Measurements from ENCODE around the gene MCM10.

The MCM10 gene

DNA sequence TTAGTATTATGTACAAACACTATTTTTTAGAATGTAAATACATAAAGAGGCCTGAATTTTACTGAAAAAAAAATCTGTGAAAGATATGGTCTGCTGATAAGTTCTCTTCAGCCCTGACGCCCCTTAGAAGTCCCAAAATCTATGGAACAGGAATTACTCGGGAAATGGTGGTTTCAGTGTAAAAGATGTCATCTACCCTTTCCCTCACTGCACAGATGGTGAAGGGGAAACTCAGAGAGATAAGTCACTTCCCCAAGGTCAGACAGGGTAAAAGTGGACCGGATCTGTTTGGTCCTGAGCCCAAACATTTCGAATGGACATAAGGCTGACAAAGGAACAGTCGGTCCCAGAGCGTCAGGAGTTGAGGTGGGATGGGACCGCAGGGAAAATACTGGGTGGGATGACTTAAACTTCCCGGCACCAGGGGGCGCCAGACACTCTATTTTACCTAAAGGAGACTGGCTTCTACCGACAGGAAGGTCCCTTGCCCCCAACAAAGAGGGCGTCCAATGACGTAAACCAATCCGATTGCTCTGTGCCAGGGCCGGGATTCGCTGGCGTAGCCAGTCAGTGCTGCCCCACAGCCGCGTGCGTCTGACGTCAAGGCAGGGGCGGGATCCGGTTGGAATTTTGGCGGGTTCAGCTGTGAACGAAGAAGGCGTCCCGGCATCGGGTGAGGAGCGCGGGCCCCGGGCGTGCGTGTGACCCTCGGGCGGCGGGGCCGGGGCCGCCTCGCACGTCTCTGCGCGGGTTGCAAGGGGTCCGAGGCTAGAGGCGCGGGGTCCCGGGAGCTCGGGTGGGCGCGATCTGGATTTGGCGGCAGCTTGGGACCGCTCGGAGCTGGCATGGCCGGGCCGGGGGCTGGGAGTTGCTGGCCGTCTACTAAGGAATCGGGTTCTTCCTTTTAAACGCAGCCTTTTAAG lies at the start of gene MCM10:
Gene MCM10 (plus strand): TSS at position 625 of the 923 bp plus-strand sequence. CDS start 2,645 bp downstream, outside the sequence.
- Histone ChIP-seq H3K4me1 (ENCODE audit: insufficient read depth, low read length) (peaks cover 8% of the 10 kb centered on the region), H3K9ac (ENCODE audit: low read length) (peak within 1 kb of the TSS; percentile 34), H3K4me3 (ENCODE audit: low read depth in 1 of 2, low read length in 2 of 2) (peak within 1 kb of the TSS in 1 of 2 donors; percentile 63), H3K27ac (ENCODE audit: low read depth, low read length) (no peak within 1 kb of the TSS), H3K9me3 (ENCODE audit: low read length) (no peaks in the 10 kb centered on the region), H3K27me3 (ENCODE audit: control insufficient read depth in 1 of 2, insufficient read depth in 2 of 2, low read length in 2 of 2) (no peaks in the 10 kb centered on the region), H3K36me3 (ENCODE audit: insufficient read depth, low read length) (no peaks in the 10 kb centered on the region)

DNA sequence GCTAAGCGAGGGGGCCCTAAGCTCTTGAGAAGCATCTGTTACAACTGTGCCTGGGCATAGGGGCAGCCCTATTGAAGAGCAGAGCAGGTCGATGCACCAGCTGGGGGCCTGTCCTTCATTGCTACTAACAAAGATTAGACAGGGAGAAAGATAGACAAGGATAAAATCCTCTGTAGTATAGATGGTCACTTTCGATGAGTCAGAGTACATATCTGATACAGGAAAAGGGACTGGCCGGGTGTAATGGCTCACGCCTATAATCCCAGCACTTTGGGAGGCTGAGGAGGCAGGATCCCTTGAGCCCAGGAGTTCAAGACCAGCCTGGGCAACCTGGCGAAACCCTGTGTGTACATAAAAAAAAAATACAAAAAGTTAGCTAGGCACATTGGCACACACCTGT lies 47.8 kb upstream of the MCM10 start:
- Histone ChIP-seq H3K27ac (ENCODE audit: low read depth, low read length) (no peak overlapping the region), H3K9me3 (ENCODE audit: low read length) (no peaks in the 10 kb centered on the region), H3K36me3 (ENCODE audit: insufficient read depth, low read length) (peaks cover 55% of the 10 kb centered on the region), H3K4me3 (ENCODE audit: low read depth in 1 of 2, low read length in 2 of 2) (no peak overlapping the region), H3K4me1 (ENCODE audit: insufficient read depth, low read length) (peaks cover 5% of the 10 kb centered on the region), H3K9ac (ENCODE audit: low read length) (no peak overlapping the region), H3K27me3 (ENCODE audit: control insufficient read depth in 1 of 2, insufficient read depth in 2 of 2, low read length in 2 of 2) (no peaks in the 10 kb centered on the region)

- H3K4me1 ChIP-seq (ENCODE audit: insufficient read depth, low read length) = peaks cover 5% of the 10 kb centered on the region
- no peak overlapping the region for H3K27ac ChIP-seq (ENCODE audit: low read depth, low read length)
- H3K27me3 ChIP-seq (ENCODE audit: control insufficient read depth in 1 of 2, insufficient read depth in 2 of 2, low read length in 2 of 2) = no peaks in the 10 kb centered on the region
- H3K9ac ChIP-seq (ENCODE audit: low read length) = no peak overlapping the region
- no peak overlapping the region for H3K4me3 ChIP-seq (ENCODE audit: low read depth in 1 of 2, low read length in 2 of 2)
- peaks cover 51% of the 10 kb centered on the region for H3K36me3 ChIP-seq (ENCODE audit: insufficient read depth, low read length)
- H3K9me3 ChIP-seq (ENCODE audit: low read length) = no peaks in the 10 kb centered on the region
Observed at GRCh38 chr10:13115832-13116803, 45.2 kb upstream of the MCM10 start.

DNA sequence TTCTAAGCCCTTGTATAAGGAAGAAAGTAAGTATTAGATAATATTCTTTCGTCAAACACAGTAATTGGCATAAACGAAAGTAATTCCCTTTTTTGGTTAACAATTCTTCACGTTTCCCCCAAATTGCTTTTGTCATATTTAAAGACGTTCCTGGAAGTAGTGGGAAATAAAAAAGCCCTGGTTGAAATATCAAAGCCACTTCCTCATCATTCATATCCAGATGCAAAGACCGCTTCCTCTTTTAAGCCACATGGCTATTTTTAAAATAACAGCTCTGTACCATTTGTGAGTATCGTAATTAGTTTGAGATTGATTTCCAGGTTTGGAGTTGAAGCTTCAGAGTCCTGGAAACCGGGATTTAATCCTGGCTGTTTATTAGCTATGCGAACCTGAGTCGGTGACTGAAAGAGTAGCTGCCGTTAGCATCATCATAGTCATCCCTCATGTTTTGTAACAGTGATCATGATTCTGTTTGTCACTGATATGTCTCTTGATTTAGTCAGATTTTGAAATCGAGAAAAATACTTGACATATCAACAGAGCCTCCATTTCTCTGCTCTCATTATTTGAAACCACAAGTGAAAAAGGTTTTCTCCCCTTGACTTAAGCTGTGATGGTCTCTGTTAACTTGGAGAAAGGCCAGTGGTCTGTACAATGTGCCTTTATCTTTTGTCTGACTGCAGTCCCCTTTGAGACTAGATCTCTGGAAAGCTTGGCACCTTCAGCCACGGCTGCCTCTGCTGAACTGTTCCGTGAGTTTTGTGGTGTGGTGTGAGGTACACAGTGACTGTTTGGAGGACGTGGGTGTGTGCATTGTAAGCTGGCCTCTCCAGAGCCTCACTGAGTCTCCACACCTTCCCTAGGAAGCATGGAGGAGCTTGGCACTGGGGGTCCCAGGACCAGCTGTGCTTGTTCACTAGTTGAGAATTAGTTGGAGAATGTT lies 43.2 kb upstream of the MCM10 start:
- Histone ChIP-seq H3K4me3 (ENCODE audit: low read depth in 1 of 2, low read length in 2 of 2) (no peak overlapping the region), H3K27ac (ENCODE audit: low read depth, low read length) (no peak overlapping the region), H3K27me3 (ENCODE audit: control insufficient read depth in 1 of 2, insufficient read depth in 2 of 2, low read length in 2 of 2) (no peaks in the 10 kb centered on the region), H3K9me3 (ENCODE audit: low read length) (no peaks in the 10 kb centered on the region), H3K4me1 (ENCODE audit: insufficient read depth, low read length) (peaks cover 10% of the 10 kb centered on the region), H3K9ac (ENCODE audit: low read length) (no peak overlapping the region), H3K36me3 (ENCODE audit: insufficient read depth, low read length) (peaks cover 55% of the 10 kb centered on the region)

DNA sequence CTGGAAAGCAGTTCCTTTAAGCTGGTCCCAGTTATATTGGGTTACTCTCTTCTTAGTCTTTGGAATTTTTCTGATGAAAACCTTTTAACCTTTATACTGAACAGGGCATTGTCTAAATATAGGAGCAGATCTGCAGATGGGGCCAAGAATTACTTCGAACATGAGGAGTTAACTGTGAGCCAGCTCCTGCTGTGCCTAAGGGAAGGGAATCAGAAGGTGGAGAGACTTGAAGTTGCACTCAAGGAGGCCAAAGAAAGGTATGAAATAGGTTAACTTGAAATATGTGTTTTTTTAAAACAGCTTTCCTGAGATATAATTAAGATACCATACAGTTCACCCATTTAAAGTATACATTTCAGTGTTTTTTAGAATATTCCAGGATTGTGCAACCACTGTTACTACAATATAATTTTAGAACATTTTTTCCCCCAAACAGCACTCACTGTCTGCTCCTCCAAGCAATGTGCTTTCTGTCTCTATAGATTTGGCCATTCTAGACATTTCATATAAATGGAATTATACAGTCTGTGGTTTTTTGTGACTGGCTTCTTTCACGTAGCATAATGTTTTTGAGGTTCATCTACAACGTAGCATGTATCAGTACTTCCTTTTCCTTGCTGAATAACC lies 42.5 kb upstream of the MCM10 start:
- Histone ChIP-seq H3K4me1 (ENCODE audit: insufficient read depth, low read length) (peaks cover 10% of the 10 kb centered on the region), H3K9ac (ENCODE audit: low read length) (no peak overlapping the region), H3K9me3 (ENCODE audit: low read length) (no peaks in the 10 kb centered on the region), H3K4me3 (ENCODE audit: low read depth in 1 of 2, low read length in 2 of 2) (no peak overlapping the region), H3K27ac (ENCODE audit: low read depth, low read length) (no peak overlapping the region), H3K36me3 (ENCODE audit: insufficient read depth, low read length) (peaks cover 56% of the 10 kb centered on the region), H3K27me3 (ENCODE audit: control insufficient read depth in 1 of 2, insufficient read depth in 2 of 2, low read length in 2 of 2) (no peaks in the 10 kb centered on the region)

- no peaks in the 10 kb centered on the region for H3K27me3 ChIP-seq (ENCODE audit: control insufficient read depth in 1 of 2, insufficient read depth in 2 of 2, low read length in 2 of 2)
- H3K27ac ChIP-seq (ENCODE audit: low read depth, low read length) = no peak overlapping the region
- peaks cover 6% of the 10 kb centered on the region for H3K4me1 ChIP-seq (ENCODE audit: insufficient read depth, low read length)
- no peak overlapping the region for H3K9ac ChIP-seq (ENCODE audit: low read length)
- no peak overlapping the region for H3K4me3 ChIP-seq (ENCODE audit: low read depth in 1 of 2, low read length in 2 of 2)
- H3K36me3 ChIP-seq (ENCODE audit: insufficient read depth, low read length) = peaks cover 65% of the 10 kb centered on the region
- no peaks in the 10 kb centered on the region for H3K9me3 ChIP-seq (ENCODE audit: low read length)
Observed at GRCh38 chr10:13120786-13121499, 40.4 kb upstream of the MCM10 start.

- Histone ChIP-seq H3K4me3 (ENCODE audit: low read depth in 1 of 2, low read length in 2 of 2) (no peak overlapping the region), H3K9me3 (ENCODE audit: low read length) (no peaks in the 10 kb centered on the region), H3K9ac (ENCODE audit: low read length) (no peak overlapping the region), H3K36me3 (ENCODE audit: insufficient read depth, low read length) (peaks cover 62% of the 10 kb centered on the region), H3K27ac (ENCODE audit: low read depth, low read length) (no peak overlapping the region), H3K27me3 (ENCODE audit: control insufficient read depth in 1 of 2, insufficient read depth in 2 of 2, low read length in 2 of 2) (no peaks in the 10 kb centered on the region), H3K4me1 (ENCODE audit: insufficient read depth, low read length) (peaks cover 5% of the 10 kb centered on the region)
Observed at GRCh38 chr10:13121500-13121854, 39.9 kb upstream of the MCM10 start.

DNA sequence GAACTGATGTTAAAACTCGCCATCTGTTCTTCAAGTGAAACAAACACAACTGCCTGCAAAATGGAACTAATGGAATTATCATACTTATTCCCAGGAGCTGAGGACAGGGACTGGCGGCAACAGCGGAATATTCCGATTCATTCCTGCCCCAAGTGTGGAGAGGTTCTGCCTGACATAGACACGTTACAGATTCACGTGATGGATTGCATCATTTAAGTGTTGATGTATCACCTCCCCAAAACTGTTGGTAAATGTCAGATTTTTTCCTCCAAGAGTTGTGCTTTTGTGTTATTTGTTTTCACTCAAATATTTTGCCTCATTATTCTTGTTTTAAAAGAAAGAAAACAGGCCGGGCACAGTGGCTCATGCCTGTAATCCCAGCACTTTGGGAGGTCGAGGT lies 24.7 kb upstream of the MCM10 start:
- H3K9me3 ChIP-seq (ENCODE audit: low read length) = no peaks in the 10 kb centered on the region
- H3K4me3 ChIP-seq (ENCODE audit: low read depth in 1 of 2, low read length in 2 of 2) = no peak overlapping the region
- no peaks in the 10 kb centered on the region for H3K4me1 ChIP-seq (ENCODE audit: insufficient read depth, low read length)
- no peaks in the 10 kb centered on the region for H3K27me3 ChIP-seq (ENCODE audit: control insufficient read depth in 1 of 2, insufficient read depth in 2 of 2, low read length in 2 of 2)
- H3K36me3 ChIP-seq (ENCODE audit: insufficient read depth, low read length) = peaks cover 70% of the 10 kb centered on the region
- no peak overlapping the region for H3K9ac ChIP-seq (ENCODE audit: low read length)
- H3K27ac ChIP-seq (ENCODE audit: low read depth, low read length) = no peak overlapping the region

DNA sequence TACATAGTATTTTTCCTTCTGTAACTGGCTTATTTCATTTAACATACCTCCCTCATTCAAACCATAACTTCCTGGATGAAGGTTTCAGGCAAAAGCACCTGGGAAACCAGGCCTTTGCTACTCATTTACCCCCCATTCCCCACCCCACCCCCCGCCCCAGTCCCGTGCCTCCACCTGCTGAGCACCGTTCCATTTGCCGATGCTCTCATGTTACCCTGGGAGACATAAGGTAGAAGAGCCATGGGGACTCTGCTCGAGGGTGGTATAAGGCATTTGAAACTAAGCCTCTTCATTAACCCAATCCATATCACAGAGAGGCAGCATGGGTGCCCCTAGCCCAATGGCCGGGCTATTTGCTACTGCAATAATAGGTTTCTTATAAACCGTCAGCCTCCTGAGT lies 22.2 kb upstream of the MCM10 start:
- Histone ChIP-seq H3K4me1 (ENCODE audit: insufficient read depth, low read length) (no peaks in the 10 kb centered on the region), H3K36me3 (ENCODE audit: insufficient read depth, low read length) (peaks cover 58% of the 10 kb centered on the region), H3K9me3 (ENCODE audit: low read length) (no peaks in the 10 kb centered on the region), H3K4me3 (ENCODE audit: low read depth in 1 of 2, low read length in 2 of 2) (no peak overlapping the region), H3K27me3 (ENCODE audit: control insufficient read depth in 1 of 2, insufficient read depth in 2 of 2, low read length in 2 of 2) (no peaks in the 10 kb centered on the region), H3K27ac (ENCODE audit: low read depth, low read length) (no peak overlapping the region), H3K9ac (ENCODE audit: low read length) (no peak overlapping the region)

DNA sequence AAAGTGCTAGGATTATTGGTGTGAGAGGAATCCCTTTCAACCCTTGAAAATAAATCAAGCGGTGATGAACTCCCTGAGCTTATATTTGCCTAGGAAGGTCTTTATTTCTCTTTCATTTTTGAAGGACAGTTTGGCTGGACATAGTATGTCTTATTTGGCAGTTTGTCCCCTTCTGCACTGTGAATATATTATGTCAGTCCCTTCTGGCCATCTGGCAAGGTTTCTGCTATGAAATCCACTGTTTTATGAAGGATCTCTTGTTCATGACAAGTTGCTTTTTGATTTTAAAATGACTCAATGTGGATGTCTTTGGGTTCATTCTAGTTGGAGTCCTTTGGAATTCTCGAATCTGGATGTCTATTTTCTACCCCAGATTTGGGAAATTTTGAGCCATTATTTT lies 21.7 kb upstream of the MCM10 start:
- H3K4me1 ChIP-seq (ENCODE audit: insufficient read depth, low read length) = no peaks in the 10 kb centered on the region
- no peaks in the 10 kb centered on the region for H3K27me3 ChIP-seq (ENCODE audit: control insufficient read depth in 1 of 2, insufficient read depth in 2 of 2, low read length in 2 of 2)
- peaks cover 54% of the 10 kb centered on the region for H3K36me3 ChIP-seq (ENCODE audit: insufficient read depth, low read length)
- H3K4me3 ChIP-seq (ENCODE audit: low read depth in 1 of 2, low read length in 2 of 2) = no peak overlapping the region
- H3K27ac ChIP-seq (ENCODE audit: low read depth, low read length) = no peak overlapping the region
- H3K9me3 ChIP-seq (ENCODE audit: low read length) = no peaks in the 10 kb centered on the region
- no peak overlapping the region for H3K9ac ChIP-seq (ENCODE audit: low read length)
